ENCODE data around the gene U2SURP.

- TF ChIP-seq POLR2AphosphoS5 (IDR thresholded peaks at IDR 0.05; ENCODE audit: borderline replicate concordance, low read depth, low read length): no peak
- TF ChIP-seq EZH2 (IDR thresholded peaks at IDR 0.05): no peak
These were observed 70.4 kb downstream of the U2SURP start for GRCh38 chr3:143071776-143072175.

Measured in SK-N-MC (cell line).